Skeletal muscle satellite cell (primary cell): ENCODE results near the gene RNF112.

ENCODE experiments used
- H3K27me3 ChIP-seq: 2 replicates; pipeline ENCODE4 v1.7.0; 2013; ENCODE audit warnings: low read length; ENCODE audit not compliant: control insufficient read depth, insufficient read depth
- H3K36me3 ChIP-seq: 2 replicates; pipeline ENCODE4 v1.7.0; 2013; ENCODE audit warnings: mild to moderate bottlenecking, control low read depth, low read length; ENCODE audit not compliant: insufficient read depth
- H3K4me1 ChIP-seq: 2 replicates; pipeline ENCODE4 v1.7.0; 2013; ENCODE audit warnings: low read length; ENCODE audit not compliant: control insufficient read depth, insufficient read depth
- H3K4me2 ChIP-seq: 2 replicates; pipeline ENCODE4 v1.7.0; 2013; ENCODE audit warnings: mild to moderate bottlenecking, low read length
- H3K4me3 ChIP-seq: 2 replicates; pipeline ENCODE4 v1.7.0; 2013; ENCODE audit warnings: low read length
- H3K9ac ChIP-seq: 2 replicates; pipeline ENCODE4 v1.7.0; 2013; ENCODE audit warnings: mild to moderate bottlenecking, low read depth, low read length, moderate library complexity
- H3K9me3 ChIP-seq: replicated peaks from 2 replicates; pipeline ENCODE4 v1.7.0; 2013; ENCODE audit warnings: mild to moderate bottlenecking, control low read depth, low read length

RNF112 gene

DNA sequence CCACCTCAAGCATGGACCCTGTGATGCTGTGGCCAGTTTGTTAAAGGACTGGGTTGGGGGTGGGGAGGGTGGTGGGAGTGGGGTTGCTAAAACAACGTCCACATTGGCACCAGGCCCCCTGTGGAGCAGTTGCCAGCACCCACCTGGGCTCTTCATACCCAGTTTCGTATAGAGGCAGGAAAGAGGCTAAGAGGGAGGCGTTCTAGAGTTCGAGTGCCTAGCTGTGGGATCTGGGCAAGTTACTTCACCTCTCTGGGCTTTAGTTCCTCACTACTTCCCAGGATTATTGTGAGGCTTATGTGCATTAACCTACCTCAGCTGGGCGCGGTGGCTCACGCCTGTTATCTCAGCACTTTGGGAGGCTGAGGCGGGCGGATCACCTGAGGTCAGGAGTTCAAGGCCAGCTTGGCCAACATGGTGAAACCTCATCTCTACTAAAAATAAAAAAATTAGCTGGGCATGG is 25.5 kb upstream of the RNF112 start:
- no peak overlapping the region for H3K4me3 ChIP-seq
- H3K4me1 ChIP-seq = peaks cover 54% of the 10 kb centered on the region
- H3K36me3 ChIP-seq = peaks cover 37% of the 10 kb centered on the region
- H3K4me2 ChIP-seq = peak overlapping the region; percentile 12
- no peaks in the 10 kb centered on the region for H3K9me3 ChIP-seq
- H3K27me3 ChIP-seq = no peaks in the 10 kb centered on the region
- no peak overlapping the region for H3K9ac ChIP-seq

DNA sequence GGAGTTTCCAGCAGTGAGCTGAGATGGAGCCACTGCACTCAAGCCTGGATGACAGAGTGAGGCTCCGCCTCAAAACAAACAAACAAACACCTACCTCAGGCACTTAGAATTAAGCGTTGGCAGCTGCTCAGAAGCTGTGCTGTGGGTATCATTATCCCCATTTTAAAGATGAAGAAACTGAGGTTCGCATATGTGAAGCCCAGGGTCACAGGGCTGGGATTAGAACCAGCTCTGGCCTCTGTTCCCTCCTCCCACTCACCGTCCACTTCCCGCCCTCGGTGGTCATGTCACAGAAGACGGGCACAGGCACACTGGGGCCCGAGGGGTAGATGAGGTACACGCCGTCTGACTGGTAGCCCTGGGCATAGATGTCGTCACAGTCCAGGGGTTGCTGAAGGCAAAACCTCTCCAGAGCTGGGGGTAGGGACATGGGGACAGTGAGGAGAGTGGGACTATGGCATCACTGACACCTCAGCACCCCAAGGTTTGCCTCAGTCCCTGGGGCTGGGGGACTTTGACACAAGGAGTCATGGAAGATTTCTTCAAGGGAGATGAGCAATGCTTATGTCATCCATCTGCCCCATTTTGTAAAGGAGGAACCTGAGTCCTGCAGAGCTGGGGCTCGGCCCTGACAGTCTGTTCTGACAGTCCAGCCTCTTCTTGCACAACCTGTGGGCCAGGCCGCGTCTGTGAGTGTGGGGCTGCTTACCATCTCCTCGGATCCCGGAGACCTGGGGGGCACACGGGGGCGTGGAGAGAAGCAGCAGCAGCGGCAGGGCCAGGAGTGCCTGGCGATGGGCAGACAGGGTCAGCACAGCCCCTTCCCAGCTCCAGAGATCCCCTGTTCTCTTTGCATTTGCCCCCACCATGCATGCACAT is 24.7 kb upstream of the RNF112 start:
- Histone ChIP-seq H3K9ac (peak overlapping the region; percentile 11), H3K4me1 (peaks cover 56% of the 10 kb centered on the region), H3K36me3 (peaks cover 29% of the 10 kb centered on the region), H3K9me3 (no peaks in the 10 kb centered on the region), H3K4me3 (peak overlapping the region; percentile 37), H3K27me3 (no peaks in the 10 kb centered on the region), H3K4me2 (peak overlapping the region; percentile 73)

DNA sequence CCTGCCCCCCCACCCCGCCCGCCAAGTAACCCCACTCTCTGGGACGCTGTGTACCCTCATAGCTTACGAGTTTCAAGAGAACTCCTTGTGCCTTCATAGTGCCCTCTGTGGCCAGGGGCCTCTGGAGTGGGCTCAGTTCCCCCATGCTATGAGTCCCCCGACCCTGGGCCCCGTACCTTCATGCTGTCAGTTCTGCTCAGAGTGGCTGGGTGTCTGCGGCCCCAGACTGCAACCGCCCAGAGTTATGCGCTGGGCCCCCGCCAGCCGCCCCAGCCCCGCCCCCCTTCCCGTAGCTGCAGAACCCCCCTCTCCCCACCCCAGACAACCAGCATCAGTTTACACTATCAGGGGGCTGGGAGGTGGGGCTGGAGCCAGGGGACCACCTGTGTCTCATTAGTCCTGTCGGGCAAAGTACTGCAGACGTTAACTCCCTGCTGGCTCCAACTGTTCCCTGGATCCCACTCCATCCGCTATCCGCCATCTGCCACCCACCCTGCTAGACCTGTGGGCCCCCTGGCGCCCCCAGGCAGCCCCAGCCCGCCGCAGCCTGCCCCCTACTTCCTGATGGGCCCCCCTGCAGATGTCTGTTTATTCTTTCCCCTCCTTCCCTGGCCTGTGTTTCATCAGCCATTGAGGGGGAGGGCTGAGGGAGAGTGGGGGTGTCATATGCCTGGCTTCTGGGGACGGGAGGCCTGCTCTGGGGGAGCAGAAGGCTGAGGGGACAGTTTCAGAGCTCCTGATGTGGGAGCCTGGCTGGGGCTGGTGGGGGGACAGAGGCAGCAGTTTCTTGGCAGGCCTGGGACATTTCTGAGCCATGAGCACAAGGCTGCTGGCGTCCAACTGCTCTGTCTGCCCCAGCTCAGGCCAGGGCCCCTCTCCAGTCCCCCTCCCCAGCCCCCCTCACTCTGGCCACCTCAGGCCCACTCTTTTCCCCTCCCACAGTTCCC is 23.8 kb upstream of the RNF112 start, which contains the start of gene MFAP4:
TSS of gene MFAP4 (minus strand) at position 217 of the 947 bp plus-strand sequence. CDS start at position 182, 35 bp downstream.
- Histone ChIP-seq H3K36me3 (peaks cover 22% of the 10 kb centered on the region), H3K27me3 (no peaks in the 10 kb centered on the region), H3K4me3 (peak within 1 kb of the TSS; percentile 37), H3K9ac (peak within 1 kb of the TSS; percentile 61), H3K4me2 (peak within 1 kb of the TSS; percentile 73), H3K4me1 (peaks cover 60% of the 10 kb centered on the region), H3K9me3 (no peaks in the 10 kb centered on the region)

- H3K9ac ChIP-seq = no peak overlapping the region
- H3K4me2 ChIP-seq = peak overlapping the region; percentile 57
- H3K4me1 ChIP-seq = peaks cover 62% of the 10 kb centered on the region
- no peak overlapping the region for H3K4me3 ChIP-seq
- peaks cover 15% of the 10 kb centered on the region for H3K36me3 ChIP-seq
- no peaks in the 10 kb centered on the region for H3K9me3 ChIP-seq
- H3K27me3 ChIP-seq = no peaks in the 10 kb centered on the region
Observed at GRCh38 chr17:19387921-19388521, 23.0 kb upstream of the RNF112 start.

- Histone ChIP-seq H3K36me3 (peaks cover 6% of the 10 kb centered on the region), H3K9ac (no peak overlapping the region), H3K4me1 (peaks cover 55% of the 10 kb centered on the region), H3K4me2 (no peak overlapping the region), H3K27me3 (no peaks in the 10 kb centered on the region), H3K9me3 (no peaks in the 10 kb centered on the region), H3K4me3 (no peak overlapping the region)
Observed at GRCh38 chr17:19388791-19389785, 21.9 kb upstream of the RNF112 start.

GRCh38 chr17:19390951-19391350 is 20.1 kb upstream of the RNF112 start:
- Histone ChIP-seq H3K4me3 (no peak overlapping the region), H3K9ac (no peak overlapping the region), H3K4me2 (no peak overlapping the region), H3K9me3 (no peaks in the 10 kb centered on the region), H3K27me3 (no peaks in the 10 kb centered on the region), H3K4me1 (peaks cover 38% of the 10 kb centered on the region), H3K36me3 (no peaks in the 10 kb centered on the region)

DNA sequence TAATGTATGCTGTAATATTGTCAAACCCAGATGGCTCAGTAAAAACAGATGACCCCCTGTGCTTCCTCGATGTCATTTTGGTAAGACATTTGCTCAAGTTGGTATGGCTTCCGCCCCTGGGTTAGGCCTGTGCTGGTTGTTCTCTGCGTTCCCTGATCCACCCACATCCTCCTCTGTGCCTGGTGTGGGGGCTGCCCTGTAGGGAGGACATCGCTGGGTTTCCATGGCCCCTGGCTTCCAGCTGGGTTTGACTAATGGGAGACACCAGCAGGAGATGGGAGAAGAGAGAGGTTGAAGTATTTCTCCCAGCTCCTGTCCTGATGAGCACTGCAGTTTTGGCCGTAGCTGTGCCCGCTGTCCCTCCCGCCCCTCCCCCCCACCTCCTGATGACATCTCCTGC is 19.6 kb upstream of the RNF112 start:
- Histone ChIP-seq H3K4me2 (no peak overlapping the region), H3K9me3 (no peaks in the 10 kb centered on the region), H3K4me1 (peaks cover 33% of the 10 kb centered on the region), H3K9ac (no peak overlapping the region), H3K36me3 (no peaks in the 10 kb centered on the region), H3K27me3 (no peaks in the 10 kb centered on the region), H3K4me3 (no peak overlapping the region)

- H3K4me2 ChIP-seq = no peak overlapping the region
- H3K27me3 ChIP-seq = no peaks in the 10 kb centered on the region
- no peak overlapping the region for H3K9ac ChIP-seq
- no peaks in the 10 kb centered on the region for H3K36me3 ChIP-seq
- peaks cover 24% of the 10 kb centered on the region for H3K4me1 ChIP-seq
- H3K9me3 ChIP-seq = no peaks in the 10 kb centered on the region
- H3K4me3 ChIP-seq = no peak overlapping the region
Observed at GRCh38 chr17:19392303-19392702, 18.7 kb upstream of the RNF112 start.

- H3K9ac ChIP-seq = no peak overlapping the region
- peaks cover 15% of the 10 kb centered on the region for H3K4me1 ChIP-seq
- H3K9me3 ChIP-seq = no peaks in the 10 kb centered on the region
- no peaks in the 10 kb centered on the region for H3K27me3 ChIP-seq
- no peak overlapping the region for H3K4me2 ChIP-seq
- H3K4me3 ChIP-seq = no peak overlapping the region
- H3K36me3 ChIP-seq = no peaks in the 10 kb centered on the region
Observed at GRCh38 chr17:19397556-19398041, 13.4 kb upstream of the RNF112 start.
